Measurements from ENCODE around the gene NAB1.
"Not testable (repeated sequence)": the region's sequence is repeated elsewhere in the genome, so short reads cannot be mapped to it uniquely, and the experiment has no call there.

Gene NAB1, protein sequence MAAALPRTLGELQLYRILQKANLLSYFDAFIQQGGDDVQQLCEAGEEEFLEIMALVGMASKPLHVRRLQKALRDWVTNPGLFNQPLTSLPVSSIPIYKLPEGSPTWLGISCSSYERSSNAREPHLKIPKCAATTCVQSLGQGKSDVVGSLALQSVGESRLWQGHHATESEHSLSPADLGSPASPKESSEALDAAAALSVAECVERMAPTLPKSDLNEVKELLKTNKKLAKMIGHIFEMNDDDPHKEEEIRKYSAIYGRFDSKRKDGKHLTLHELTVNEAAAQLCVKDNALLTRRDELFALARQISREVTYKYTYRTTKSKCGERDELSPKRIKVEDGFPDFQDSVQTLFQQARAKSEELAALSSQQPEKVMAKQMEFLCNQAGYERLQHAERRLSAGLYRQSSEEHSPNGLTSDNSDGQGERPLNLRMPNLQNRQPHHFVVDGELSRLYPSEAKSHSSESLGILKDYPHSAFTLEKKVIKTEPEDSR

DNA sequence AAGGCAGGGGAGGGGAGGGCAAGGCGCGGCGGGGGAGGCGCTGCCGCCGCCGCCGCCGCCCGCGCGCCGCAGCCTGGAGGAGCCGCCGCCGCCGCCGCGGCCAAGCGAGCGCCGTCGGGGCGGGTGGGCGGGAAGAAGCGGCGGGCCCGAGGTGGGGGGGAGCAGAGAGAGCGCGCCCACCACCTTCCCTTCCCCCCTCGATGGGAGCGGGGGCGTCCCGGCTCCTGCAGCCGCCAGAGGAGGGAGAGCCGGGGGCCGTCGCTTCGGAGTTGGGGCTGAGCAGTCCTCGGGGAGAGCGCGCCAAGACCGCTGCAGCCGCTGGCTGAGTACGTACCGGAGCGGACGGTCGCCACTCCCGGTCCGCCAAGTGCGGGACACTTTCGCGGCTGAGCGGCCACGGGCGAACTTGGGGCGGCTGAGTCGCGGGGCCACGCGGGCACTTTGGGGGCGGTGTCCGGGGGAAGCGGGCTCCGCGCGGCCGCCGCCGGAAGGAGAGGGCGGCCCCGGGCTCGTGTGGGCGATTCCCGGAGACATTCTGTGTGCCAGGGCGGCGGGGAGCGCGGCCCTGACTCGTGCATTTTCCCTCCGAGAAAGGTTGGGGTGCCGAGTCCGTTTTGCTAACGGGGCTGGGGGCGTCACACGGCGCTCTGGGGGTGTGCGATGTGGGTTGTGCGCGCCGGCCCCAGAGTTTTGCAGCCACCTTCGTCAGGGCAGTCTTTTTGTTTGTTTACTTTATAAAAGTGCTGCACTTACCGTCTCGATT is at the start of gene NAB1:
TSS of gene NAB1 (plus strand) at position 49 of the 763 bp plus-strand sequence. CDS start 10,094 bp downstream, outside the sequence.
- DNase-seq = peak in 11 of 14 donors; percentile 52 to 81 (median 72)

DNA sequence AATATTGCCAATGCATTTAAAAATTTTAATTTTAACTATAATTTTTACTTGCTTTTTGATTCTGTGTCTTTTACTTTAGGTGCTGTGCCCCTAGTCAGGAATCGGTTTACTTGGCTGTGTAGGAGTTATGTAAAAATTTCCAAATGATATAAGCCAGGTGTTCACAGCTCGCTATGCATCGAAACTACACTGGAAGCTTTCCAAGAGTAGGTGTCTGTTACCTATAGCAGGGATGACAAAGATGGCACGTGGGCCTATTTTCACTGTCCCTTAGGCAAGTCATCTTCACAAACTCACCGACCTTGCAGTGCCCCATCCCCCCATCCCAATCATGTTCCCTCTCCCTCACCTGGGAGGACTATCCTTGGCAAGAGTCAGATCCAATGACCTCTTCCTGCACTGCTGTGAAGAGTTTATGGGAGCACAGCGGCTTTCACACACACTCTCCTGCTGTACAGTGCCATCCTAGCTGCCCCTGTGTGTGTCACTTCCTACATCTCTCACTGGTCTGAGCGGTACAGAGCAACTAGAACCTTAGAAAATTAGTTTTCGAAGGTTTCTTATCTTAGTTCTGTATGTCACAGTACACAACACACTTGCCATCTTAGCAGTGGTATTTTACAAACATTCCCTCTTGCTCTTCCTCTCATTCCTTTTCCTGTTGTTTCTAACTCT is 49.2 kb upstream of the NAB1 start:
- DNase-seq = no peak

- DNase-seq = no peak
Measured at GRCh38 chr2:190600293-190601103, 48.4 kb upstream of the NAB1 start.

DNA sequence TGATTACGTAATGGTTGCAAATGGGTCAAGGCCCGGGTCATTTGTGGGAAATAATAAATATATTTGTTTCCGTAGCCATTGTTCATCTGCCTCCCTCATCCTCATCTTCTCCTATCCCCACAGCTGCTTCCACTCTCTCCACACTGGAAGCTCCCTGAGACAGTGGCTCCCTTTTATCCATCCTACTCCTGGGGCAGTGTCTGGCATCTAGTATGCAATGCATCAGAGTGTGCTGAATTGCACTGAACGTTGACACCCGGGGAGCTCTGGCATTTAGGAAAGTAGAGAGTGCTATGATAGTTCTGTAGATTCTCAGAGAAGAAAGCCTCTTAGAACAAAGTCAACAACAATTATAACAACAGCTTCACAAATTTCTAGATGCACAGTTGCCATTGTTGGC is 45.5 kb upstream of the NAB1 start:
- DNase-seq = peak in 7 of 14 donors; percentile 11 to 52 (median 32)

GRCh38 chr2:190607014-190607597 is 41.8 kb upstream of the NAB1 start:
- DNase-seq = no peak

- no peak for DNase-seq
Measured at GRCh38 chr2:190607657-190608357, 41.1 kb upstream of the NAB1 start.

DNA sequence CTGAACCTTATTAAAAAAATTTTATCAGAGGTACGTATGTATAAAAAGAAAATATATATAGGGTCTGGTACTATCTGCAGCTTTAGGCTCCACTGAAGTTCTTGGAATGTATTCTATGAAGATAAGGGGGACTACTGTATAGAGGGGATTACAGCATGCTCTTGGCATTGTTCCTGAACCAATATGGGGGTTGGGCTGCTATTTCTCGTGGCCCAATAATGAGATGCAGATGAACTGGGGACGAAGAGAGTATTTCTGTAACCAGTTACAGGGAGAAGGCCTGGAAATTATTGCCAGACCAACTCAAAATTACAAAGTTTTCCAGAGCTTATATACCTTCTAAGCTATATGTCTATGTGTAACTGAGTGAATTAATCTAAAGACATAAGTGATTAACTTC is 40.0 kb upstream of the NAB1 start:
- DNase-seq = not testable (repeated sequence)

GRCh38 chr2:190609397-190609796 is 39.5 kb upstream of the NAB1 start:
- DNase-seq = not testable (repeated sequence)

- not testable (repeated sequence) for DNase-seq
Measured at GRCh38 chr2:190610528-190610927, 38.4 kb upstream of the NAB1 start.

DNA sequence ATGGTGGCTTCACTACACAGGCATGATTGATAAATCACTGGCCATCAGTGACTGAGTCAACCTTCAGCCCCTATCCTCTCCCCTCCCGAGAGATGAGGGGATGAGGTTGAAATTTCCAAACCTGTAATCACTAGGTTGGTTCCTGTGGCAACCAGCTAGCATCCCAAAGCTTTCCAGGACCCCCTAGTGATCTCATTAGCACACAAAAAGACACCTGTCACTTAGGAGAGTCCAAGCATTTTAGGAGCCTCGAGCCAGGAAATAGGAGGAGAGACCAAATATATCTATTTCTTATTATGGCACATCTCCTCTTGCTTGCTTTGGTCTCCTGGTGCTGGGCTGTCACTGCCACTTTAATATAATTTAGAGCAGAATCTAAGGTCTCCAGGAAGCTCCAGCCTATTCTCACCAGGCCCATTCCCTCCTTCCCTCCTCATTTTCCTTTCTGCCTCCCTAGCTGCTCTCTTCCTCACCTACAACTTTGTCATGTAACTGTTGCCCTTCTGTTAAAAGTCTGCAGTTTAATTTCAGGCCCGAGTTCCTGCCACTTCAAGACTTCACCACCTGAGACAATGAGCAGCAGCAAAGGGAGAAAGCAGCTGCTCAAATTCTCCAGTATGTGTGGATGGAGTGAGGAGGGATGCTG is 33.2 kb upstream of the NAB1 start:
- DNase-seq = peak in 1 of 14 donors; percentile 60

GRCh38 chr2:190618030-190618429 is 30.9 kb upstream of the NAB1 start:
- no peak for DNase-seq

DNA sequence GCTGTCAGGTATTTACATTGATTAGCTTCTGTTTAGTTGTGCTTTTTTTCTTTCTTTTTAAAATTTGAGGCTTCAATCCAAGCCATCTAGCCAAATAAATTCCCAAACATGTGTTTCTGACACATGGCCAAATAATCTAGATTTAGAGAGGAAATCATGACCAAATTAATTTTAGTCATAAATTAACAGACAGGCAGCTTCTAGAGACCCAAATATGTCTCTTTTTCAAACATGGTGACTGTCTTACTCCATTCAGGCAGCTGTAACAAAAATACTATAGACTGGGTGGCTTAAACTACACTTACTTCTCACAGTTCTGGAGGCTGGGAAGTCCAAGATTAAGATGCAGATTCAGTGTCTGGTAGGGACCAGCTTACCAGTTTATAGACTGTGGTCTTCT is 23.2 kb upstream of the NAB1 start:
- no peak for DNase-seq

DNA sequence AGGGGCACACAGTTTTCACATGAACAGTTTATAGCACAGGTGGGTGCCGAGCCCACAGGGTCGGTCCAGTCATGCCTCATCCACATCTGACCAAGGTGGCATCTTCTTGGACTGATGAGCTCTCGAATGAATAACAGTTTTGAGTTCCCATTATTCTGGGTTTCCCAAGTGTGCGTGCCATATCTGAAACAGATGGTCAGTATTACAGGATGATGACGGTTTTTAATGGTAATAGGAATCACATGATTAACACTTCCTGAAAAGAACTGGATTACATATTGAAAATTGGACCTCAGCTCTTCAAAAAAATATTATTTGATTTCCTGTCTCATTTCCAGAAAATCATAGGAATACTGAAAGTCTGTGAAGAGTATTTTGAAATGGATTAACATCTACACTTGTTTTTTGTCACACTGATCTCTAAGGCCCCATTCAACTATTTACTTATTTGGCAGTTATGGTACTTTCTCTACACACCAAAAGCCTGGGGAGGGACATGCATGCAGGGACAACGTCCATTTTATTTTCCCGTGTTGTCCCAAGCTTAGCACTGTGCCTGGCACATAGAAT is 22.2 kb upstream of the NAB1 start:
- peak in 1 of 14 donors; percentile 63 for DNase-seq

DNA sequence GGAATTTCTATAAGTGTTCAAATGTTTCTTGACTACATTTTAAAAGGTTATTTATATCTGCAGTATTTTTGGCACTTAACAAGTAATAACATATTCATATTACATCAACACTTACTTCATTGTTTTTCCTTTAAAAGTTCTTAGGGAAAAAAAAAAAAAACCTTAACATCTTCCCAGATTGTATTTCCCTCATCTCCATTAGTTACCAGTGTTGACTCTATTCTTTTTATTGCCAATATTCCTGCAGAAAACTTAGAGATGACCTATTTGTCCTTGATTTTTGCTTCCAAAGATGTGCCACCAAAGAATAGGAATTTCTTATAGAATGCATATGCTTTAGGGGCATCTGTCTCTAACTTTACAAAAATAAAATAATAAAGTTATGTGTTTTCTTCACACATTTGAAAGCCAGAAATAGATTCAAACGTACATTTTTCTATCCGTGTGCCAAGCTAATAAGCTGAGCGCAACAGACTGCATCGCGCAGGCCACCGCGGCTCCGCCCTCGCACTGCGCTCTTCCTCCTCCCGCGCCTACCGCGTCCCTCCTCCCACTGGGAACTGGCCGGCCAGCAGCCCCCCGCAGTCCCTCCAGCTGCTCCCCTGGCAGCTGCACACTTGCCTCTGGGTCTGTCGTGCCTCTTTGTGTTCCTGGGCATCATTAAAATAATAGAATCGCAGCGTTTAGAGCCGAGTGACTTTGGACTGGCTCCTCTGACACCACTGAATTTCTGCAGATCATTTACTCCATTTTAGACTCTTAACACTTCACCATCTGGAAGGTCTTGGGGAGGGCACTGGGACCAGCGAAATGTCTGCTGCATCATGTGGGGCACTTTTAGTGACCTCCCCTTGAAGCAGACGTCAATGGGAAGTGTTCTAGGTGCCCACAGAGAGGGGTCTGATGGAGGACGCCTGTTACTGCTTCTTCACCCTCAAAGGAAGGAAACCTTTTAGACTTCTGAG is 21.2 kb upstream of the NAB1 start:
- DNase-seq = peak in 8 of 14 donors; percentile 21 to 87 (median 46)

DNA sequence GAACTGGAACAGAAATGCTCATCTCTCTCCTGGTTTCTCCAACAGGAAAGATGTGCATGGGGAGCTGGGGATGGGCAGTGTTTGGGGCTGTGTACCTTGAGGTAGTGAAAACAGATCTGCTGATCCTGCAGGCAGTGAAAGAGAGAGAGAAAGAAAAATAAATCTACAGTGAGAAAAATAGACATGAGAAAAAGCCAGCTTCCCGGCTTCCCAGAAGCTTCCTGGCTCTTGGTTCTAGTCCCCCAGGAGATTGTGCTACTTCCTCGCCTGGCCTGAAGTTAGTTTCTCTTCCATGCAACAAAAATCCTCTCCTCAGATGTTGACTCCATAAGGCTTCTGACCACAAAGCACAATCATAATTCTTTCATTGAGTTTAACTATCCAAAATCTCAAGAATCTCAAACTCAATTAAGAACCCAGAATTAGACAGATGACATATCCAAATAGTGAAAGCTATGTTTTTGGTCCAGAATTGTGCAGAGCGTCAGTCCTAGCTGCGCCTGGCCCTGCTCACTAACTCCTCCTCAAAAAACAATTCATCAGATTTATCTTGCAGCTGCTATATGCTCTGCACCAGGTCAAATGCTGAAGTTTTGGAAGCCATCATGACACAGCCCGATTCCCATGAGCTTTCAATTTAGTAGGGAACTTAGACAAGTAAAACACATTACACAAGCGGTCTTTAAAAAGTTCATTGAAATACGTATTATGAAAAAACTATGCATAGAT is 20.1 kb upstream of the NAB1 start:
- peak in 1 of 14 donors; percentile 40 for DNase-seq

DNA sequence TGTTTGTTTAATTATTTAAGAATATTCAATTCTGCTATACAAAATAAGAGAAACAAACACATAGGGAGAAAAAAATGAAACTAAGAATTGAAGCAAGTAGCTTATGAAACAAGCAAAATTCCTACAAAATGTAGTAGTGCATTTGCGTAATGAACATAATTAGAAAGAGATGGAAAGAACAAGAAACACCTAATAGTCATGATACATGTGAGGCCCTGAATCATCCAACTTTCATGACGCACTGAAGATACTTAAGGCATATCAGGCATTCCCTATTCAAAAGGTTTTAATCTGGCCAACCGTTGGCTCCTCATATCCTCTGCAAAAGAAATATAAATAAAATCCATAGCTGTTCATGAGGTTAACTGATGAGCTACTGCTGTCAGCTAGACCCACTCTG is 14.5 kb upstream of the NAB1 start:
- no peak for DNase-seq

- no peak for DNase-seq
Measured at GRCh38 chr2:190635781-190636180, 13.1 kb upstream of the NAB1 start.

- no peak for DNase-seq
Measured at GRCh38 chr2:190636361-190636760, 12.5 kb upstream of the NAB1 start.
